ENCODE results near the gene TLE4. TPM values are rescaled to one million over a fixed set of nuclear protein-coding genes. Genes with fewer than 3 reads are reported as not detected.

The TLE4 gene
- total and polyA plus RNA-seq, 2 experiments from 2014 or later = 45.8 to 72.9 TPM

GRCh38 chr9:79670269-79670961 lies 98.7 kb downstream of the TLE4 start:
- DNase-seq (ENCODE audit: low spot score) = no peak
- H3K4me3 Mint-ChIP-seq = no peak overlapping the region
- Histone ChIP-seq H4K20me1 (replicated peaks; ENCODE audit: insufficient read depth) (no peaks in the 10 kb centered on the region), H3K79me2 (replicated peaks; ENCODE audit: insufficient read depth) (peaks cover 30% of the 10 kb centered on the region), H3K4me2 (no peak overlapping the region), H3K4me1 (ENCODE audit: insufficient read depth) (peaks cover 48% of the 10 kb centered on the region), H2AFZ (no peak overlapping the region), H3K9me2 (ENCODE audit: insufficient read depth) (no peaks in the 10 kb centered on the region), H3K36me3 (ENCODE audit: insufficient read depth) (no peaks in the 10 kb centered on the region), H3K4me3 (no peak overlapping the region), H3K27ac (ENCODE audit: low read depth) (0 out of 2 replicates have a peak overlapping the region, but pooled peaks have one; percentile 72), H3F3A (replicated peaks; ENCODE audit: low read depth) (no peaks in the 10 kb centered on the region), H3K27me3 (ENCODE audit: insufficient read depth) (no peaks in the 10 kb centered on the region)
- no peaks in the 10 kb centered on the region for H3K9me3 Mint-ChIP-seq
- no peak for ATAC-seq
- TF ChIP-seq ZNF462 (CRISPR knock-in tag; IDR thresholded peaks at IDR 0.05) = no peak
- peaks cover 4% of the 10 kb centered on the region for H3K27me3 Mint-ChIP-seq (ENCODE audit: insufficient read depth, low read depth, poor library complexity)
- peaks cover 8% of the 10 kb centered on the region; the same call in 2 of the 3 replicates for H3K36me3 Mint-ChIP-seq (ENCODE audit: low read depth)
- H3K4me1 Mint-ChIP-seq = peaks cover 75% of the 10 kb centered on the region
- H3K27ac Mint-ChIP-seq = 0 out of 2 replicates have a peak overlapping the region, but pooled peaks have one; percentile 46

- Mint-ChIP-seq H3K4me3 (no peak overlapping the region), H3K27ac (no peak overlapping the region; the same call in 1 of the 2 replicates), H3K36me3 (ENCODE audit: low read depth) (peaks cover 8% of the 10 kb centered on the region; the same call in 2 of the 3 replicates), H3K9me3 (no peaks in the 10 kb centered on the region), H3K4me1 (peaks cover 67% of the 10 kb centered on the region), H3K27me3 (ENCODE audit: insufficient read depth, low read depth, poor library complexity) (peaks cover 4% of the 10 kb centered on the region)
- Histone ChIP-seq H3K27ac (ENCODE audit: low read depth) (peak overlapping the region; percentile 72; the same call in 1 of the 2 replicates), H3K36me3 (ENCODE audit: insufficient read depth) (no peaks in the 10 kb centered on the region), H3F3A (replicated peaks; ENCODE audit: low read depth) (no peaks in the 10 kb centered on the region), H3K4me2 (no peak overlapping the region; the same call in 1 of the 2 replicates), H2AFZ (no peak overlapping the region), H3K27me3 (ENCODE audit: insufficient read depth) (no peaks in the 10 kb centered on the region), H3K4me3 (no peak overlapping the region), H3K9me2 (ENCODE audit: insufficient read depth) (no peaks in the 10 kb centered on the region), H3K79me2 (replicated peaks; ENCODE audit: insufficient read depth) (peaks cover 30% of the 10 kb centered on the region), H3K4me1 (ENCODE audit: insufficient read depth) (peaks cover 42% of the 10 kb centered on the region), H4K20me1 (replicated peaks; ENCODE audit: insufficient read depth) (no peaks in the 10 kb centered on the region)
- no peak for DNase-seq (ENCODE audit: low spot score)
- ATAC-seq = peak; percentile 65
- no peak for TF ChIP-seq CREB1 (CRISPR knock-in tag; IDR thresholded peaks at IDR 0.05; ENCODE audit: low read depth)
- TF ChIP-seq EZH2 (IDR thresholded peaks at IDR 0.05; ENCODE audit: low read depth, unreplicated experiment) = no peak
- TF ChIP-seq STAT1 (IDR thresholded peaks at IDR 0.05; ENCODE audit: unreplicated experiment) = no peak
- no peak for TF ChIP-seq POLR2AphosphoS5 (IDR thresholded peaks at IDR 0.05; ENCODE audit: low read depth)
- no peak for TF ChIP-seq JUNB (IDR thresholded peaks at IDR 0.05; ENCODE audit: unreplicated experiment)
- TF ChIP-seq NANOG (IDR thresholded peaks at IDR 0.05; ENCODE audit: borderline replicate concordance) = no peak
These were observed 99.8 kb downstream of the TLE4 start for GRCh38 chr9:79671558-79671957.

All from GM23338 (cell line).